ENCODE results near the gene SLC44A5.

GRCh38 chr1:75394386-75395139, 216.4 kb downstream of the SLC44A5 start:
- TF ChIP-seq, protein P1, sequence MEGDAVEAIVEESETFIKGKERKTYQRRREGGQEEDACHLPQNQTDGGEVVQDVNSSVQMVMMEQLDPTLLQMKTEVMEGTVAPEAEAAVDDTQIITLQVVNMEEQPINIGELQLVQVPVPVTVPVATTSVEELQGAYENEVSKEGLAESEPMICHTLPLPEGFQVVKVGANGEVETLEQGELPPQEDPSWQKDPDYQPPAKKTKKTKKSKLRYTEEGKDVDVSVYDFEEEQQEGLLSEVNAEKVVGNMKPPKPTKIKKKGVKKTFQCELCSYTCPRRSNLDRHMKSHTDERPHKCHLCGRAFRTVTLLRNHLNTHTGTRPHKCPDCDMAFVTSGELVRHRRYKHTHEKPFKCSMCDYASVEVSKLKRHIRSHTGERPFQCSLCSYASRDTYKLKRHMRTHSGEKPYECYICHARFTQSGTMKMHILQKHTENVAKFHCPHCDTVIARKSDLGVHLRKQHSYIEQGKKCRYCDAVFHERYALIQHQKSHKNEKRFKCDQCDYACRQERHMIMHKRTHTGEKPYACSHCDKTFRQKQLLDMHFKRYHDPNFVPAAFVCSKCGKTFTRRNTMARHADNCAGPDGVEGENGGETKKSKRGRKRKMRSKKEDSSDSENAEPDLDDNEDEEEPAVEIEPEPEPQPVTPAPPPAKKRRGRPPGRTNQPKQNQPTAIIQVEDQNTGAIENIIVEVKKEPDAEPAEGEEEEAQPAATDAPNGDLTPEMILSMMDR (conservative IDR thresholded peaks at IDR 0.05 in 1 of 2, IDR thresholded peaks at IDR 0.05 in 1 of 2; ENCODE audit: extremely low read depth in 1 of 2, insufficient read depth in 1 of 2, low read depth in 1 of 2, low read length in 2 of 2), result no peak
- no peak for TF ChIP-seq EZH2 (IDR thresholded peaks at IDR 0.05; ENCODE audit: borderline replicate concordance, low read length)

Data from mammary epithelial cell (primary cell).